Suprapubic skin (tissue), 4 donors: Measurements from ENCODE around the gene PHYH.

Source experiments
- EP300 ChIP-seq: sonication (generic); formaldehyde crosslinking; IDR thresholded peaks from one replicate; pipeline ENCODE4 v1.6.1; 2017; ENCODE audit warnings: antibody characterized with exemption
- POLR2A ChIP-seq, 2 donors: fragments of 450-650 bp; IDR thresholded peaks; one replicate each; pipeline ENCODE4 v1.6.1; 2017; ENCODE audit warnings: antibody characterized with exemption in 2 of 2, mild to moderate bottlenecking in 2 of 2, moderate library complexity in 2 of 2
- POLR2AphosphoS5 ChIP-seq, 3 donors: sonication (generic); formaldehyde crosslinking; IDR thresholded peaks; one replicate each; pipeline ENCODE4 v1.6.1; 2017; ENCODE audit warnings: antibody characterized with exemption in 3 of 3
- TF ChIP-seq, protein P1 (sequence below), 2 donors: fragments of 200-600 bp in 1 of 2; fragments of 450-650 bp in 1 of 2; sonication (generic) in 1 of 2; IDR thresholded peaks; one replicate each; pipeline ENCODE4 v1.5.1; 2016 to 2019; ENCODE audit warnings: antibody characterized with exemption in 2 of 2, mild to moderate bottlenecking in 1 of 2, moderate library complexity in 1 of 2

DNA sequence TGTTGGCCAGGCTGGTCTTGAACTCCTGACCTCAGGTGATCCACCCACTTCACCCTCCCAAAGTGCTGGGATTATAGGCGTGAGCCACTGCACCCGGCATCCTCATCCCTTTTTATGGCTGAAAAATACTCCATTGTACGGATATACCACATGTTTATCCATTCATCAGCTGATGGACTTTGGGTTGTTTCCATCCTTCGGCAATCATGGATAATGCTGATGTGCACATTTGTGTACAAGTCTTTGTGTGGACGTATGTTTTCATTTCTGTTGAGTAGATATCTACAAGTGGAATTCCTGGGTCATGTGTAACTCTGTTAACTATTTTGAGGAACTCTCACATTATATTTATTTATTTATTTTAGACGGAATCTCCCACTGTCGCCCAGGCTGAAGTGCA, 59.9 kb downstream of the PHYH start:
- TF ChIP-seq, protein P1, sequence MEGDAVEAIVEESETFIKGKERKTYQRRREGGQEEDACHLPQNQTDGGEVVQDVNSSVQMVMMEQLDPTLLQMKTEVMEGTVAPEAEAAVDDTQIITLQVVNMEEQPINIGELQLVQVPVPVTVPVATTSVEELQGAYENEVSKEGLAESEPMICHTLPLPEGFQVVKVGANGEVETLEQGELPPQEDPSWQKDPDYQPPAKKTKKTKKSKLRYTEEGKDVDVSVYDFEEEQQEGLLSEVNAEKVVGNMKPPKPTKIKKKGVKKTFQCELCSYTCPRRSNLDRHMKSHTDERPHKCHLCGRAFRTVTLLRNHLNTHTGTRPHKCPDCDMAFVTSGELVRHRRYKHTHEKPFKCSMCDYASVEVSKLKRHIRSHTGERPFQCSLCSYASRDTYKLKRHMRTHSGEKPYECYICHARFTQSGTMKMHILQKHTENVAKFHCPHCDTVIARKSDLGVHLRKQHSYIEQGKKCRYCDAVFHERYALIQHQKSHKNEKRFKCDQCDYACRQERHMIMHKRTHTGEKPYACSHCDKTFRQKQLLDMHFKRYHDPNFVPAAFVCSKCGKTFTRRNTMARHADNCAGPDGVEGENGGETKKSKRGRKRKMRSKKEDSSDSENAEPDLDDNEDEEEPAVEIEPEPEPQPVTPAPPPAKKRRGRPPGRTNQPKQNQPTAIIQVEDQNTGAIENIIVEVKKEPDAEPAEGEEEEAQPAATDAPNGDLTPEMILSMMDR (IDR thresholded peaks at IDR 0.05) = no peak
- no peak for TF ChIP-seq POLR2A (IDR thresholded peaks at IDR 0.05)
- no peak for TF ChIP-seq POLR2AphosphoS5 (IDR thresholded peaks at IDR 0.05)
- TF ChIP-seq EP300 = no peak
